ENCODE measurements around the gene HDAC2.
"Not testable (repeated sequence)": the region's sequence is repeated elsewhere in the genome, so short reads cannot be mapped to it uniquely, and the experiment has no call there.

Gene HDAC2

DNA sequence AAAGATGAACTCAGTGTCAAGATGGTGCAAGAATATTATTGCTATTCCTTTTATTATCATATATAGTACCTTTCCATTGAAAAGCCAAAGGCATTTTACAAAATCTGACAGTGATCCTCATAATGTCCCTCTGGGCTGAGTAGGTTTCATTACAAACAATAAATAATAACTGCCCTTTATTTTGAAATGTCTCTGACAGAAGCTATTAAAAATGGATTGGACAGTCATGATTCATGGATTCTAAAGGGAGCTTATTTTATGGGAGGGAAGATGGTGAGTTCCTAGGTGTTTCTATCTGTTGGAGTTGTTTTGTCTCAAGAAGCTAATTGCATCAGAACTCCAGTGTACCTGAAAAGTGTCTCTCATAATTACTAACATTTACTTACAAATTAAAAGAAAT lies 30.4 kb upstream of the HDAC2 start:
- H3K9ac ChIP-seq (ENCODE audit: insufficient read length) = no peak overlapping the region
- H3K36me3 ChIP-seq (ENCODE audit: insufficient read depth, low read length) = no peaks in the 10 kb centered on the region
- no peak for DNase-seq (ENCODE audit: low read depth, low spot score)
- H3K27ac ChIP-seq = no peak overlapping the region
- H3K4me3 ChIP-seq = no peak overlapping the region
- TF ChIP-seq POLR2AphosphoS5 (IDR thresholded peaks at IDR 0.05; ENCODE audit: borderline replicate concordance, low read depth, low read length) (no peak), FOXP2 (optimal IDR thresholded peaks at IDR 0.05; ENCODE audit: control extremely low read depth, extremely low read length, insufficient read depth) (no peak), EZH2 (IDR thresholded peaks at IDR 0.05) (no peak)
- no peaks in the 10 kb centered on the region for H3K9me3 ChIP-seq (ENCODE audit: low read depth, low read length)

DNA sequence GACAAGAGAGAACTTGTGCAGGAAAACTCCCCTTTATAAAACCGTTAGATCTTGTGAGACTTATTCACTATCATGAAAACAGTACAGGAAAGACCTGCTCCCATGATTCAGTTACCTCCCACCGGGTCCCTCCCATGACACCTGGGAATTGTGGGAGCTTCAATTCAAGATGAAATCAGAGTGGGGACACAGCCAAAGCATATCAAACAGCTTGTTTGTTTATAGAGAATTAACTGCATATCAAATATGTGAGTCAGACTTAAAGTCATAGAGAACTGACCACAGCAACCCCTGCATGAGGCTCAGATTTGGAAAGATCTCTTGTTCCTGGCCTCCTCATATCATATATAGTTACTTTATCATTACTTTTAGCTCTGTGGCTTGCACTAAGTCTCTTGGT lies 29.1 kb upstream of the HDAC2 start:
- no peak for DNase-seq (ENCODE audit: low read depth, low spot score)
- no peak for TF ChIP-seq FOXP2 (optimal IDR thresholded peaks at IDR 0.05; ENCODE audit: control extremely low read depth, extremely low read length, insufficient read depth)
- no peak for TF ChIP-seq EZH2 (IDR thresholded peaks at IDR 0.05)
- TF ChIP-seq POLR2AphosphoS5 (IDR thresholded peaks at IDR 0.05; ENCODE audit: borderline replicate concordance, low read depth, low read length) = no peak
- Histone ChIP-seq H3K9ac (ENCODE audit: insufficient read length) (no peak overlapping the region), H3K36me3 (ENCODE audit: insufficient read depth, low read length) (no peaks in the 10 kb centered on the region), H3K4me3 (no peak overlapping the region), H3K27ac (no peak overlapping the region), H3K9me3 (ENCODE audit: low read depth, low read length) (no peaks in the 10 kb centered on the region)

DNA sequence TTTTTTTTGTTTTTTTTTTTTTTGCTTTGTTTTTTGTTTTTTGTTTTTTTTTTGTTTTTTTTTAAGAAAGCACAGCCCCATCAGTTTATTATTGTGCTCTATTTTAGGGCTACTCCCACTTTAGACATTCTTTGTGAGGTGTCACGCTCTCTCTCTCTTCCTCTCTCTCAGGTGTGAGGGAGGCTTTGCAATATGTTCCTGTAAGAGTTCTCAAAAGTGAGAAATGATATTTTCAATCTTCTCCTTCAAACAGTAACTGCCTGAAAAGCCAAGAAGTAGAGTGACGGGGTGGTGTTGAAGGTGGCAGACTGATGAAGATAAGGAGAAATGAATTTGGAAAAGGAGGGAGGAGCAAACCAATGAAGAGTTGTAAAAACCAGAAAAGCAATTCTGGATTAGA lies 28.3 kb upstream of the HDAC2 start:
- Histone ChIP-seq H3K36me3 (ENCODE audit: insufficient read depth, low read length) (no peaks in the 10 kb centered on the region), H3K4me3 (no peak overlapping the region), H3K27ac (no peak overlapping the region), H3K9ac (ENCODE audit: insufficient read length) (no peak overlapping the region), H3K9me3 (ENCODE audit: low read depth, low read length) (no peaks in the 10 kb centered on the region)
- no peak for TF ChIP-seq POLR2AphosphoS5 (IDR thresholded peaks at IDR 0.05; ENCODE audit: borderline replicate concordance, low read depth, low read length)
- TF ChIP-seq EZH2 (IDR thresholded peaks at IDR 0.05) = no peak
- no peak for TF ChIP-seq FOXP2 (optimal IDR thresholded peaks at IDR 0.05; ENCODE audit: control extremely low read depth, extremely low read length, insufficient read depth)
- no peak for DNase-seq (ENCODE audit: low read depth, low spot score)

DNA sequence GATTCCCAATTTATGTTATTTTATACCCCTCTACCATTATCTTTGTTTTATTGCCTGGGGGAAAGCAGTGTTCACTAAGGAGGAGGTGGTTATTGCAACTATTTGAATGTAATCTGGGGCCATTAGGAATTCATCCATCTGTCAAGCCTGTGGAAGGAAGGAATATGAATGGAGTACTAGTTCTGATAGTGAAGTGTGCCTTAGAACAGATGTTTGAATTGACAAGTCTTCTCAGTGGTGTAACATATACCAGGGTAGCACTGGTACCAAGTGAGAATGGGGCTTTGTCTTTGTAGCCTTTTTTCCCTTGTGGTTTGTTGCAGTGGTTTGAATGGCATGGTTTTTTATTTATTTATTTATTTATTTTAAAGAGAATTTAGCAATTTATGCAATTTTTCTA lies 27.9 kb upstream of the HDAC2 start:
- Histone ChIP-seq H3K9me3 (ENCODE audit: low read depth, low read length) (no peaks in the 10 kb centered on the region), H3K4me3 (no peak overlapping the region), H3K36me3 (ENCODE audit: insufficient read depth, low read length) (no peaks in the 10 kb centered on the region), H3K9ac (ENCODE audit: insufficient read length) (no peak overlapping the region), H3K27ac (no peak overlapping the region)
- no peak for TF ChIP-seq EZH2 (IDR thresholded peaks at IDR 0.05)
- no peak for TF ChIP-seq FOXP2 (optimal IDR thresholded peaks at IDR 0.05; ENCODE audit: control extremely low read depth, extremely low read length, insufficient read depth)
- TF ChIP-seq POLR2AphosphoS5 (IDR thresholded peaks at IDR 0.05; ENCODE audit: borderline replicate concordance, low read depth, low read length) = no peak
- DNase-seq (ENCODE audit: low read depth, low spot score) = no peak

DNA sequence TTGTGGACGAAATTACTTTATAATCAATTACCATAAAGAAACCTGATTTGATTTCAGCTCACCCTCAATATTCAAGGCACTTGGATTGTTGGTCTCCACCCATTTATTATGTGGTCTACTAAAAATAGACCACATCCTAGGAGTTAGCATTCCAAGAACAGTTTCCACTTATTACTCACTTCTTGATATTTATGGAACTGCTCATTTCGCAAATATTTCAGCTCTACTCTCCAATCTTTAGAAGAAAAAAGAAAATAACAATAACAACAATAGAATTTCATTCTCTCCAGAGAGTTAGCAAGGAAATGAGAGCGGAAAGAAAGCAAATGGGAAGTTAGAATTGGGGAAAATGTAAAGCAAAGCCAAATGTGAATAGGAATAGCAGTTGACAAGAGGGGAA lies 26.2 kb upstream of the HDAC2 start:
- no peak for TF ChIP-seq EZH2 (IDR thresholded peaks at IDR 0.05)
- H3K27ac ChIP-seq = peak overlapping the region; percentile 58; the same call in 1 of the 2 replicates
- no peaks in the 10 kb centered on the region for H3K9me3 ChIP-seq (ENCODE audit: low read depth, low read length)
- no peaks in the 10 kb centered on the region for H3K36me3 ChIP-seq (ENCODE audit: insufficient read depth, low read length)
- no peak overlapping the region for H3K9ac ChIP-seq (ENCODE audit: insufficient read length)
- H3K4me3 ChIP-seq = no peak overlapping the region; the same call in 1 of the 2 replicates
- DNase-seq (ENCODE audit: low read depth, low spot score) = no peak

DNA sequence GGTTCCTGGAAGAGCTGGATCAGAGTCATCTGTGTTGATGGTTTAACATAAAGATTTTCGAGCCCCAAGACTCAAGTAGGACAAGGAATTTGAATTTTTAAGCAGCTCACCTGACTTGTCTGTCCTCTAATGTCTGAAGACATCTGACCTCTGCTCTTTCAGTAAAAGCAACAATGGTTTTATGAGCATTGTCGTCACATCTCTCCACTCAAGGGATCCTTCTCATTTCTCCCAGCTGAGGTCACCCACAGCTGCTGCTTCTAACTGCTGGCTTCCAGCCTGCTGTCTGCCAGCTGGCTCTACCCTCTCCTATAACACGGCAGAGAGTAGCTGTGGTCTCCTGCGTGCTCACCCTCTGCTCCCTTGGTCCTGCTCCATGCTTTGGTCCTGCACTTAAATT lies 24.7 kb upstream of the HDAC2 start:
- no peaks in the 10 kb centered on the region for H3K36me3 ChIP-seq (ENCODE audit: insufficient read depth, low read length)
- no peak overlapping the region for H3K9ac ChIP-seq (ENCODE audit: insufficient read length)
- no peak overlapping the region for H3K27ac ChIP-seq
- no peaks in the 10 kb centered on the region for H3K9me3 ChIP-seq (ENCODE audit: low read depth, low read length)
- no peak for TF ChIP-seq POLR2AphosphoS5 (IDR thresholded peaks at IDR 0.05; ENCODE audit: borderline replicate concordance, low read depth, low read length)
- TF ChIP-seq FOXP2 (optimal IDR thresholded peaks at IDR 0.05; ENCODE audit: control extremely low read depth, extremely low read length, insufficient read depth) = no peak
- no peak for TF ChIP-seq EZH2 (IDR thresholded peaks at IDR 0.05)
- no peak for DNase-seq (ENCODE audit: low read depth, low spot score)
- no peak overlapping the region for H3K4me3 ChIP-seq

DNA sequence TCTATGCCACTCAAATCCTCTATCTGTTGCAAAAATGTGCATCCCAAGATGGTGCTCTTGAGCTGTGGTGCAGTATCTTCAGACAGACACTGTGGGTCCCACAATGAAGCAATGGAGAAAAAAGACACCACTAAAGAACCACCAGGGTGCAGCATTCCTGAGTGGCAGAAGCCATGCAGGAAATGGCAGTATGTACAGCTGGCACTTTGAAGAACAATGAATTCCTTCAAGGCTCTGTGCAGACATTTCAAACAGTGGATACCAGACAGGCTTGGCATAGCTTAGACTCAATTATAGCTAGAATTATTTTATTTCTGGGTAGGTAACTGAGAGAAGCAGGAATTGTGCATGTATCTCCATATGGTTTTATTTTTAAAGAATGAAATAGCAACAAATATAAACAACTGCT lies 24.0 kb upstream of the HDAC2 start:
- peak; percentile 80 for DNase-seq (ENCODE audit: low read depth, low spot score)
- no peak overlapping the region for H3K27ac ChIP-seq
- H3K9me3 ChIP-seq (ENCODE audit: low read depth, low read length) = no peaks in the 10 kb centered on the region
- no peak overlapping the region for H3K4me3 ChIP-seq
- H3K9ac ChIP-seq (ENCODE audit: insufficient read length) = no peak overlapping the region
- no peak for TF ChIP-seq POLR2AphosphoS5 (IDR thresholded peaks at IDR 0.05; ENCODE audit: borderline replicate concordance, low read depth, low read length)
- TF ChIP-seq EZH2 (IDR thresholded peaks at IDR 0.05) = no peak
- TF ChIP-seq FOXP2 (optimal IDR thresholded peaks at IDR 0.05; ENCODE audit: control extremely low read depth, extremely low read length, insufficient read depth) = peak; percentile 42
- no peaks in the 10 kb centered on the region for H3K36me3 ChIP-seq (ENCODE audit: insufficient read depth, low read length)

DNA sequence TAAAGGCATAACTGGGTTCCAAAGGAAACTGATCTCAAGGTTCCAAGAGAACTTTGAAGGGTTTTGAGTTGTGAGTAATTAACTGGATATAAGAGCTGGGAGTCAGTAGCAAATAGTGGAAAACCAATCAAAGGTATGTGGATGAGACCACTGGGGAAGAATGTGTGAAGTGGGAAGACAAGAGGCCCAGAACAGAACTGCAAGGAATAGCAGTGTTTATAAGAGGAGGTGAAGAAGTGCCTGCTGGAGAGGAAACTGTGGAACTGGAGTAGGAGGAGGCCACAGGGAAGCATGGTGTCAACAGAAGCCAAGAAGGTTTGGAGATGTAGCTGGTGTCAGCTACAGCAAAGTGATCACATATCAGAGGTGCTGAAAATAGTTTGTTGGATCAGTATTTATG lies 18.7 kb upstream of the HDAC2 start:
- no peaks in the 10 kb centered on the region for H3K9me3 ChIP-seq (ENCODE audit: low read depth, low read length)
- no peak overlapping the region for H3K9ac ChIP-seq (ENCODE audit: insufficient read length)
- no peak for TF ChIP-seq POLR2AphosphoS5 (IDR thresholded peaks at IDR 0.05; ENCODE audit: borderline replicate concordance, low read depth, low read length)
- no peak for TF ChIP-seq EZH2 (IDR thresholded peaks at IDR 0.05)
- TF ChIP-seq FOXP2 (optimal IDR thresholded peaks at IDR 0.05; ENCODE audit: control extremely low read depth, extremely low read length, insufficient read depth) = no peak
- H3K36me3 ChIP-seq (ENCODE audit: insufficient read depth, low read length) = no peaks in the 10 kb centered on the region
- no peak for DNase-seq (ENCODE audit: low read depth, low spot score)
- no peak overlapping the region for H3K4me3 ChIP-seq
- no peak overlapping the region for H3K27ac ChIP-seq

DNA sequence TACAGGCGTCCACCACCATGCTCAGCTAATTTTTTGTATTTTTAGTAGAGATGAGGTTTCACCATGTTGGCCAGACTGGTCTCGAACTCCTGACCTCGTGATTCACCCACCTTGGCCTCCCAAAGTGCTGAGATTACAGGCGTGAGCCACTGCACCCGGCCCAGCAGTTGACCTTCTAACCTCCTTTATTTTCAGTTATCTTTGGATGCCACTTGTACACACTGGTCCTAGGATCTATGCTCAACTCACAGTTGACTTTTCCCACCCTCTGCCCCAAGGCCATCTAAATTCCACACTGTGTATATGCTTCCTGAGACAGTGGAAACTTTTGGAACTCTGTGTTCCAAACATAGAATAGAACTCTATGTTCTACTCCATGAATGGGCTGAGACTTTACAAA lies 11.7 kb upstream of the HDAC2 start:
- H3K27ac ChIP-seq; H3K4me3 ChIP-seq; H3K9me3 ChIP-seq (ENCODE audit: low read depth, low read length); H3K36me3 ChIP-seq (ENCODE audit: insufficient read depth, low read length); H3K9ac ChIP-seq (ENCODE audit: insufficient read length); DNase-seq (ENCODE audit: low read depth, low spot score): not testable (repeated sequence)

Measured in SK-N-MC (cell line).